Right lung (tissue), 5 donors: ENCODE measurements around the gene CHST3. TPM values are rescaled to one million over a fixed set of nuclear protein-coding genes. Genes with fewer than 3 reads are reported as not detected.

Source experiments
- DNase-seq, 2 donors: peaks; one replicate each; pipeline ENCODE4 v3.0.0-alpha.2; 2013
- polyA plus RNA-seq, 5 donors: library from polyadenylated mRNA; unstranded; fragments of 120-200 nt; gene quantifications; one replicate each; pipeline versions ENCODE4 v1.2.1 to v1.2.3, GENCODE V29; 2013; ENCODE audit warnings: inconsistent platforms in 1 of 5, low replicate concordance in 1 of 5; ENCODE audit not compliant: insufficient read length in 5 of 5, insufficient read depth in 1 of 5

The CHST3 gene
- polyA plus RNA-seq, 5 donors = 10.1 to 11.4 (median 10.7) TPM

GRCh38 chr10:72049969-72050781, 86.0 kb downstream of the CHST3 start:
- DNase-seq = no peak

- no peak for DNase-seq
Measured at GRCh38 chr10:72050873-72051272, 86.7 kb downstream of the CHST3 start.

GRCh38 chr10:72053690-72054089, 89.5 kb downstream of the CHST3 start:
- DNase-seq = no peak

GRCh38 chr10:72056113-72056512, 91.9 kb downstream of the CHST3 start:
- no peak for DNase-seq

- no peak for DNase-seq
Measured at GRCh38 chr10:72056932-72057751, 92.9 kb downstream of the CHST3 start.

- no peak for DNase-seq
Measured at GRCh38 chr10:72058347-72058898, 94.2 kb downstream of the CHST3 start.

DNA sequence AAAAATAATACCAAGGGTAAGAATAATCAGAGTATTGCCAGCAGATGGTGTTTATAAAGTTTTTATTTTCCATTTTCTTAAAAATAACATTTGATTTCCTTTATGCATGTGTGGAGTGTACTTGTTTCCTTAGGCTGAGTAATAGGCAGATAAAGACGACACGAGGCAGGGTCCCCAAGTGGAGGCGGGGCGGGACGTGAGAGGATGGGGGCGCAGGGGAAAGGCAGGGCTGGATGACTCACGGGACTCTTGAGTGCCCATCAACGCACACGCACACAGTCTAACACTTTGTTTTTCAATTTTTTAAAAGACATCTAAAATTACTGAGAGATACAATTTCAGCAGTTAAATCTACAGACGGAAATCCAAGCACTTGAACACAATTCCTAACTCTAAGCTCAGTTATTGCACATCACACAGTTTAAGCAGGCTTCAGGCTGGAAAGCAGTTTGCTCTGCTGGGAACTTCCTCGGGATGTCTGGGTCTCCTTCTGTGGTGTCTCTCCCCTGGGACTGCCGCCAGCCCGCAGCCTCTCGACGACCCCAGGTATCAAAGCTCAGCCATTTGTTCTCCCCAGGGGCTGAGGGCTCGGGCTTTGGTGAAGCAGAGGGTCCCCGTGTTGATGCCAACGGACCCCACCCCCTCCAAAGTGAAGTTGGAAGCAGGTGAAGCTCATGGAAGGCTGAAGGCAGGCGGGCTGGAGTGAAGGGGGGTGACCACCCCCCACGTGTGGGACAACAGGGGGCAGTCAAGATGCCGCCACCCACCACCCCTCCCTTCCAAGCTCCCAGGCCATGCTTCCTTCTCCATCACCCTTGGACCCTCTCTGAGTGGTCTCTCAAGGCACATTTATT, 95.0 kb downstream of the CHST3 start:
- DNase-seq = no peak

- no peak for DNase-seq
Measured at GRCh38 chr10:72059843-72060822, 95.9 kb downstream of the CHST3 start.

DNA sequence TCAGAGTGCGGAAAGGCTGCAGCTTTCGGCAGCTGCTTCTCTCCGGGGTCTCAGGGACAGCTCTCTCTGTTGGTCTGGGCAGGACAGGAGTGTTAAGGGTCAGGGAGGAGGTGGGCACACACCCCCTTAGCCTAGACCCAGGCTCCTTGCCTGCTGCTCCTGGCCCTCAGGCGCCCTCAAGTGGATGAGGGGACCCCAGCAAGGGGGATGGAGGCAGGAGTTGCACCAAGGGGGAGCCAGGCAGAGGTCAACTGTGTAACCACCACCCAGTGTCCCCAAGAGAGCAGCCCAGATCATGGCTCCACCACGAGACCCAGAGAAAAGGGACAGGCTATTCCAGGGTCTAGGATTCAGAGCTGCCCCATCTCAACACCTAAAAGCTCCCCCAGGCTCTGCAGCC, 97.3 kb downstream of the CHST3 start:
- DNase-seq = no peak

GRCh38 chr10:72061930-72062329, 97.7 kb downstream of the CHST3 start:
- no peak for DNase-seq

DNA sequence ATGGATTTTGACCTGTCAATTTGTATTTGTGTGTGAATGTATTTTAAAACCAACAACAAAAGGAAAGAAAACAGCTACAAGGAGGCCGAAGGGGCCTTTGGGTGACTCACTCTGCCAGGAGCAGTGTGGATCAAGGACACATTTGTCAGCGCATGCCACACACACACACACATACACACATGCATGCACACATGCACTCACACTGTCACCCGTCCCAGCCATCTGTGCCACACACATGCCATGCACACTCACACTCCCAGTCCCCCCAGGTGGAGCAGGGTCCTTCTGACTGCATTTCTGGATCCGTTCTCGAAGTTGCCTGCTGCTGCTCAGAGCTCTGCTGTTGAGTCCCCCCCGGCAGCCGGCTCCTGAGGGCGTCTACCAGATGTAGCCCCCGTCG, 98.2 kb downstream of the CHST3 start:
- no peak for DNase-seq

Other genes starting within 250 kb of the CHST3 start
- gene C10orf105, start 244.6 kb upstream of the CHST3 start, polyA plus RNA-seq = under 1 TPM; 0.25 to 0.51 (median 0.42) TPM
- 10 to 100 TPM; 26.9 to 48.7 (median 32.4) TPM for gene VSIR, start 190.9 kb upstream of the CHST3 start, polyA plus RNA-seq
- 100 to 1,000 TPM; 479 to 586 (median 548) TPM for gene PSAP, start 113.1 kb upstream of the CHST3 start, polyA plus RNA-seq
- 10 to 100 TPM in 1 of 5 donors, 1 to 10 TPM in 4; 4.7 to 11.0 (median 8.8) TPM for gene SPOCK2, start 124.2 kb downstream of the CHST3 start, polyA plus RNA-seq